HG03064 (cell line): ENCODE measurements around the gene COASY.

ENCODE experiments used
- ATAC-seq: cut with Tn5 transposase; IDR thresholded peaks from one replicate; pipeline ENCODE4 v1.9.1; 2021; ENCODE audit warnings: low read depth; ENCODE audit not compliant: unreplicated experiment

The COASY gene

GRCh38 chr17:42571435-42572225, 9.7 kb downstream of the COASY start:
- ATAC-seq, result no peak

- ATAC-seq, result no peak
Measured at GRCh38 chr17:42573095-42573494, 11.1 kb downstream of the COASY start.

- no peak for ATAC-seq
Measured at GRCh38 chr17:42574463-42574862, 12.5 kb downstream of the COASY start.

GRCh38 chr17:42577140-42577531, 15.2 kb downstream of the COASY start:
- ATAC-seq, result no peak

GRCh38 chr17:42577532-42578281, 15.8 kb downstream of the COASY start, which contains the start of gene PSMC3IP:
Gene PSMC3IP, minus strand, starts transcription at chr17:42577729. Its CDS starts 43 bp downstream, at chr17:42577686.
- ATAC-seq, result peak; percentile 73

GRCh38 chr17:42578282-42578869, 16.4 kb downstream of the COASY start:
- ATAC-seq, result peak; percentile 41

- no peak for ATAC-seq
Measured at GRCh38 chr17:42579794-42580551, 18.0 kb downstream of the COASY start.

- no peak for ATAC-seq
Measured at GRCh38 chr17:42581744-42582270, 19.9 kb downstream of the COASY start.

- ATAC-seq, result no peak
Measured at GRCh38 chr17:42584880-42585279, 22.9 kb downstream of the COASY start.

GRCh38 chr17:42585353-42585752, 23.4 kb downstream of the COASY start:
- ATAC-seq, result no peak

GRCh38 chr17:42586514-42587230, 24.7 kb downstream of the COASY start:
- no peak for ATAC-seq

- no peak for ATAC-seq
Measured at GRCh38 chr17:42590886-42591285, 28.9 kb downstream of the COASY start.

- ATAC-seq, result no peak
Measured at GRCh38 chr17:42591411-42591810, 29.5 kb downstream of the COASY start.

GRCh38 chr17:42596386-42596785, 34.4 kb downstream of the COASY start:
- ATAC-seq, result no peak

- no peak for ATAC-seq
Measured at GRCh38 chr17:42598905-42599304, 37.0 kb downstream of the COASY start.

GRCh38 chr17:42603318-42603717, 41.4 kb downstream of the COASY start:
- ATAC-seq, result no peak

- ATAC-seq, result no peak
Measured at GRCh38 chr17:42607769-42608168, 45.8 kb downstream of the COASY start.

GRCh38 chr17:42608305-42609181, 46.6 kb downstream of the COASY start:
- peak; percentile 33 for ATAC-seq
